ENCODE measurements around the gene IL3.

Gene IL3

GRCh38 chr5:132029609-132030330, 30.7 kb upstream of the IL3 start:
- Histone ChIP-seq H3K27ac (ENCODE audit: low read length) (no peak overlapping the region), H3K4me1 (ENCODE audit: control insufficient read depth in 1 of 2, insufficient read depth in 2 of 2, low read length in 2 of 2) (peaks cover 0 to 8% of the 10 kb centered on the region in 2 donors), H3K9me3 (ENCODE audit: control insufficient read depth in 1 of 2, low read length in 2 of 2) (no peaks in the 10 kb centered on the region), H3K36me3 (ENCODE audit: control insufficient read depth in 1 of 2, insufficient read depth in 2 of 2, low read length in 2 of 2) (no peaks in the 10 kb centered on the region), H3K27me3 (ENCODE audit: low read depth, low read length) (no peaks in the 10 kb centered on the region), H3K4me3 (ENCODE audit: low read depth in 1 of 2, low read length in 2 of 2) (no peak overlapping the region)

DNA sequence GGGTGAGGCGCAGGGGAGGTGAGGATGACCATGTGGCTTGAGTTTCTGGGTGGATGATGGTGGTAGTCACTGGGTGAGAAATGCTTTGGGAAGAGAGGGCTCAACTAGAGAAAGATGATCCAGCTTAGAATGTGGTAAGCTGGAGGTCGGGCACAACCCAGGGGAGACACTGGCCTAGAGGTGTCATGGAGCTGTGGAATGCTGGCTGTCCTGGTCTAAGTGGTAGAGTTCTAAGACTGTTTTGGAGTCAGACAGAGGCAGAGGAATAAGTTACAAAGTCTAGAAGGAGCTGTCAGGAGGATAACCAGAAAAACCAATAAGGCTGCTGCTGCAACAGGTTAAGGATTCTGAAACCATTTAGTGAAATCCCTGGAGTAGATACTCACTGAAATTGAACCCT, 29.8 kb upstream of the IL3 start:
- no peak overlapping the region for H3K27ac ChIP-seq (ENCODE audit: low read length)
- H3K4me3 ChIP-seq (ENCODE audit: low read depth in 1 of 2, low read length in 2 of 2), result no peak overlapping the region
- H3K36me3 ChIP-seq (ENCODE audit: control insufficient read depth in 1 of 2, insufficient read depth in 2 of 2, low read length in 2 of 2), result no peaks in the 10 kb centered on the region
- H3K4me1 ChIP-seq (ENCODE audit: control insufficient read depth in 1 of 2, insufficient read depth in 2 of 2, low read length in 2 of 2), result peaks cover 0 to 8% of the 10 kb centered on the region in 2 donors
- no peaks in the 10 kb centered on the region for H3K27me3 ChIP-seq (ENCODE audit: low read depth, low read length)
- H3K9me3 ChIP-seq (ENCODE audit: control insufficient read depth in 1 of 2, low read length in 2 of 2), result no peaks in the 10 kb centered on the region

DNA sequence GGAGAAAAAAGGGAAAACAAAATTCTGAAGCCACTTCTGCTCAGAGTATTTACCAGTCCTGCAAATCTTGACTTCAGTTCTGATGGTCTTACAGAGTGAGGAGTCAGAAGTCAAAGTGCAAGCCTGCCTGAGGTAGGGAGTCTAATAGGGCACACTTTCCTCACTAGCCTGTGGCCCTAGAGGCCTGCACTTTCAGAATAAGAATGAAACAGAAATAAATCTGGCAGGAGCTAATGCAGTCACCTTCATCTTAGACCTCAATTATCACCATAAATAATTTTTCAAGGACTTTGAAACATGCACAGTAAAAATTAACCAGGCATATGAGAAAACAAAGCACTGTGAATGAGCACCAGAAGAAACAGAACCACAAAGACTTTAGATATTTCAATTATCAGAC, 28.3 kb upstream of the IL3 start:
- H3K9me3 ChIP-seq (ENCODE audit: control insufficient read depth in 1 of 2, low read length in 2 of 2), result no peaks in the 10 kb centered on the region
- no peaks in the 10 kb centered on the region for H3K36me3 ChIP-seq (ENCODE audit: control insufficient read depth in 1 of 2, insufficient read depth in 2 of 2, low read length in 2 of 2)
- no peak overlapping the region for H3K4me3 ChIP-seq (ENCODE audit: low read depth in 1 of 2, low read length in 2 of 2)
- no peaks in the 10 kb centered on the region for H3K27me3 ChIP-seq (ENCODE audit: low read depth, low read length)
- H3K27ac ChIP-seq (ENCODE audit: low read length), result no peak overlapping the region
- H3K4me1 ChIP-seq (ENCODE audit: control insufficient read depth in 1 of 2, insufficient read depth in 2 of 2, low read length in 2 of 2), result peaks cover 0 to 8% of the 10 kb centered on the region in 2 donors

- Histone ChIP-seq H3K36me3 (ENCODE audit: control insufficient read depth in 1 of 2, insufficient read depth in 2 of 2, low read length in 2 of 2) (no peaks in the 10 kb centered on the region), H3K9me3 (ENCODE audit: control insufficient read depth in 1 of 2, low read length in 2 of 2) (no peaks in the 10 kb centered on the region)
Measured at GRCh38 chr5:132033122-132033521, 27.3 kb upstream of the IL3 start.

GRCh38 chr5:132037353-132037752, 23.1 kb upstream of the IL3 start:
- Histone ChIP-seq H3K36me3 (ENCODE audit: control insufficient read depth in 1 of 2, insufficient read depth in 2 of 2, low read length in 2 of 2) (no peaks in the 10 kb centered on the region), H3K9me3 (ENCODE audit: control insufficient read depth in 1 of 2, low read length in 2 of 2) (no peaks in the 10 kb centered on the region), H3K27me3 (ENCODE audit: low read depth, low read length) (no peaks in the 10 kb centered on the region), H3K4me3 (ENCODE audit: low read depth in 1 of 2, low read length in 2 of 2) (no peak overlapping the region), H3K4me1 (ENCODE audit: control insufficient read depth in 1 of 2, insufficient read depth in 2 of 2, low read length in 2 of 2) (no peaks in the 10 kb centered on the region), H3K27ac (ENCODE audit: low read length) (no peak overlapping the region)

More at GRCh38 chr5:132033122-132033521, 27.3 kb upstream of the IL3 start:
- Histone ChIP-seq H3K4me3 (ENCODE audit: low read depth in 1 of 2, low read length in 2 of 2) (no peak overlapping the region), H3K27me3 (ENCODE audit: low read depth, low read length) (no peaks in the 10 kb centered on the region), H3K27ac (ENCODE audit: low read length) (no peak overlapping the region), H3K4me1 (ENCODE audit: control insufficient read depth in 1 of 2, insufficient read depth in 2 of 2, low read length in 2 of 2) (peaks cover 0 to 8% of the 10 kb centered on the region in 2 donors)

GRCh38 chr5:132044207-132044606, 16.2 kb upstream of the IL3 start:
- Histone ChIP-seq H3K4me3 (ENCODE audit: low read depth in 1 of 2, low read length in 2 of 2) (no peak overlapping the region), H3K36me3 (ENCODE audit: control insufficient read depth in 1 of 2, insufficient read depth in 2 of 2, low read length in 2 of 2) (no peaks in the 10 kb centered on the region), H3K27me3 (ENCODE audit: low read depth, low read length) (no peaks in the 10 kb centered on the region), H3K9me3 (ENCODE audit: control insufficient read depth in 1 of 2, low read length in 2 of 2) (no peaks in the 10 kb centered on the region), H3K27ac (ENCODE audit: low read length) (no peak overlapping the region), H3K4me1 (ENCODE audit: control insufficient read depth in 1 of 2, insufficient read depth in 2 of 2, low read length in 2 of 2) (no peaks in the 10 kb centered on the region)

GRCh38 chr5:132046880-132047299, 13.6 kb upstream of the IL3 start:
- Histone ChIP-seq H3K4me1 (ENCODE audit: control insufficient read depth in 1 of 2, insufficient read depth in 2 of 2, low read length in 2 of 2) (no peaks in the 10 kb centered on the region), H3K9me3 (ENCODE audit: control insufficient read depth in 1 of 2, low read length in 2 of 2) (no peaks in the 10 kb centered on the region), H3K27me3 (ENCODE audit: low read depth, low read length) (no peaks in the 10 kb centered on the region), H3K4me3 (ENCODE audit: low read depth in 1 of 2, low read length in 2 of 2) (no peak overlapping the region), H3K27ac (ENCODE audit: low read length) (no peak overlapping the region), H3K36me3 (ENCODE audit: control insufficient read depth in 1 of 2, insufficient read depth in 2 of 2, low read length in 2 of 2) (no peaks in the 10 kb centered on the region)

DNA sequence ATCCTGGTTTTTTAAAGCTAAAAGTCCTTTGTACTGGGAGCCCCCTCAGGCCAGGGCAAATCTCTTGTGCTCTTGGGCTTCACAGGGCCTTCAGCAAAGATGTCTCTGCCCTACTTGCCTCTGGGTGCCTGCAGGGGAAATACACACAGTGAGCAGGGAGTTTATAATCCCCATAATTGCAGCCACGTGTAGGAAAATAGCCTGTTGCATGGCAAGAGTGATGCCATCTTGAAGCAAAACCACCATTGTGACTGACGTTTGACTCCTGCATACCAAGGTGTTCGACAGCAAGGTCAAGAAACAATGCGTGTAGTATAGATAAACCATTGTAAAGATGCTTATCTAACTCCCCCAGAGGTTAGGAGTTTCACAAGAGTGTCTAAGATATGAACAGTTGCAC, 11.4 kb upstream of the IL3 start:
- Histone ChIP-seq H3K36me3 (ENCODE audit: control insufficient read depth in 1 of 2, insufficient read depth in 2 of 2, low read length in 2 of 2) (no peaks in the 10 kb centered on the region), H3K27ac (ENCODE audit: low read length) (no peak overlapping the region), H3K27me3 (ENCODE audit: low read depth, low read length) (no peaks in the 10 kb centered on the region), H3K4me1 (ENCODE audit: control insufficient read depth in 1 of 2, insufficient read depth in 2 of 2, low read length in 2 of 2) (no peaks in the 10 kb centered on the region), H3K4me3 (ENCODE audit: low read depth in 1 of 2, low read length in 2 of 2) (no peak overlapping the region), H3K9me3 (ENCODE audit: control insufficient read depth in 1 of 2, low read length in 2 of 2) (no peaks in the 10 kb centered on the region)

- Histone ChIP-seq H3K9me3 (ENCODE audit: control insufficient read depth in 1 of 2, low read length in 2 of 2) (no peaks in the 10 kb centered on the region), H3K27me3 (ENCODE audit: low read depth, low read length) (no peaks in the 10 kb centered on the region), H3K36me3 (ENCODE audit: control insufficient read depth in 1 of 2, insufficient read depth in 2 of 2, low read length in 2 of 2) (no peaks in the 10 kb centered on the region), H3K4me3 (ENCODE audit: low read depth in 1 of 2, low read length in 2 of 2) (no peak overlapping the region), H3K27ac (ENCODE audit: low read length) (no peak overlapping the region), H3K4me1 (ENCODE audit: control insufficient read depth in 1 of 2, insufficient read depth in 2 of 2, low read length in 2 of 2) (no peaks in the 10 kb centered on the region)
Measured at GRCh38 chr5:132049559-132049958, 10.9 kb upstream of the IL3 start.

- Histone ChIP-seq H3K9me3 (ENCODE audit: control insufficient read depth in 1 of 2, low read length in 2 of 2) (no peaks in the 10 kb centered on the region), H3K4me3 (ENCODE audit: low read depth in 1 of 2, low read length in 2 of 2) (no peak overlapping the region), H3K36me3 (ENCODE audit: control insufficient read depth in 1 of 2, insufficient read depth in 2 of 2, low read length in 2 of 2) (no peaks in the 10 kb centered on the region), H3K27ac (ENCODE audit: low read length) (no peak overlapping the region), H3K4me1 (ENCODE audit: control insufficient read depth in 1 of 2, insufficient read depth in 2 of 2, low read length in 2 of 2) (no peaks in the 10 kb centered on the region), H3K27me3 (ENCODE audit: low read depth, low read length) (no peaks in the 10 kb centered on the region)
Measured at GRCh38 chr5:132050136-132050535, 10.3 kb upstream of the IL3 start.

GRCh38 chr5:132050661-132051552, 9.5 kb upstream of the IL3 start:
- Histone ChIP-seq H3K4me1 (ENCODE audit: control insufficient read depth in 1 of 2, insufficient read depth in 2 of 2, low read length in 2 of 2) (no peaks in the 10 kb centered on the region), H3K9me3 (ENCODE audit: control insufficient read depth in 1 of 2, low read length in 2 of 2) (no peaks in the 10 kb centered on the region), H3K4me3 (ENCODE audit: low read depth in 1 of 2, low read length in 2 of 2) (no peak overlapping the region), H3K27me3 (ENCODE audit: low read depth, low read length) (no peaks in the 10 kb centered on the region), H3K36me3 (ENCODE audit: control insufficient read depth in 1 of 2, insufficient read depth in 2 of 2, low read length in 2 of 2) (no peaks in the 10 kb centered on the region), H3K27ac (ENCODE audit: low read length) (no peak overlapping the region)

Data from muscle layer of duodenum (tissue), 2 donors.